ENCODE data around the gene UBE2L3. TPM values are rescaled to one million over a fixed set of nuclear protein-coding genes. Genes with fewer than 3 reads are reported as not detected.
A peak's percentile ranks its signal among the peaks of the same experiment; 100 is the strongest.
"Not testable (repeated sequence)": the region's sequence is repeated elsewhere in the genome, so short reads cannot be mapped to it uniquely, and the experiment has no call there.

Gene UBE2L3
- total RNA-seq, 1 donor from 2014 or later = 35.9 TPM

DNA sequence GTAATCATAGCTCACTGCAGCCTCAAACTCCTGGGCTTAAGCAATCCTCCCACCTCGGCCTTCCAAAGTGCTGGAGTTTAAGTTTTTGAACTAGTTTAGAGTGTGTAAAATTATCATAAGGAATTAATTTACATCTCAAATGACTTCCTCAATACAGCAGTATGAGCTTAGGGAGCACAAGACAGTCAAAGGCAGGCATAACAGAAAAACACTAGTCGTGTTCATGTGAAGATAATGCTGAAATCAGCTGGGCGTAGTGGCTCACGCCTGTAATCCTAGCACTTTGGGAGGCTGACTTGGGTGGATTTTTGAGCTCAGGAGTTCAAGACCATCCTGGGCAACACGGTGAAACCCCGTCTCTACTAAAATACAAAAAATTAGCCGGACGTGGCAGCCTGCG lies 36.5 kb downstream of the UBE2L3 start:
- no peak for ATAC-seq

DNA sequence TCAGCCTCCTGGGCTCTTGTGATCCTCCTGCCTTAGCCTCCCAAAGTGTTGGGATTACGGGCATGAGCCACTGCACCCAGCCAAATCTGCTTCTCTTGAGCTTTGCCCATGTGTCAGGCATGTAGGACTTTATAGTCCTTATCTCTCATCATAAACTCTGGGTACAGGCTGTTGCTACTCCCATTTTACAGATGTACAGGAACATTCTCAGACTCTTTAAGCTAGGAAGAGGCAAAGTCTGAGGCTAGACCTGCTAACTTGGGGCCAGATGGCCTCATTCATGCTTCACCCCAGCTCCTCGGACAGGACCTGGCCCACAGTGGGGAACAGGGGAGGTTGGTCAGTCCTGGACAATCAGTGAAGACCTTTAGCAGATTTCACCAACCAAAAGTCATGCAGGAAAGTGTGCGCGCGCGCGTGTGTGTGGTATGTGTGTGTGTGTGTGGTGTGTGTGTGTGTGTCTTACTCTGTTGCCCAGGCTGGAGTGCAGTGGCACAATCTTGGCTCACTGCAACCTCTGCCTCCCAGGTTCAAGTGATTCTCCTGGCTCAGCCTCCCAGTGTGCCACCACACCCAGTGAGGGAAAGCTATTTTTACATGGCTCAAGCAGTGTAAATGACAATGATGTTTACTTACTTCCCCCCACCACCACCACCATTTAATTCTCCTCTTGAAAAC lies 38.5 kb downstream of the UBE2L3 start:
- ATAC-seq = no peak

DNA sequence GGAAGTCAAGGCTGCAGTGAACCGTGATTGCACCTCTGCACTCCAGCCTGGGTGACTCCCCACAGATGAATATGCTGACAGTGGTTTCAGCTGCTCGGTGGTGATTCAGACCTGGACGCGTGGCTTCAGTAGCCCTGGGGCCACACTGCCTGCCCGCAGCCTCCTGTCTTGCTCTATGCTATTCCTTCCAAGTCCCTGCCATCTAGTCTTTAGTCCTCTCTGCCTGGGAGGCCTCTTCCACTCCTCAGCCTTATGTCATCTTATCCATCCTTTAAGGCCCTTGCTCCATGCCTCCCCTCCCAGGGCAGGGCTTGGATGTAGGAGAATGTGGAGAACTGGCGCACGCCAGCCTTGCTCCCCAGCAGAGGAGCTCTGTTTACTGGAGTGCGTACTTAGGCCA lies 39.3 kb downstream of the UBE2L3 start:
- peak; percentile 76 for ATAC-seq

DNA sequence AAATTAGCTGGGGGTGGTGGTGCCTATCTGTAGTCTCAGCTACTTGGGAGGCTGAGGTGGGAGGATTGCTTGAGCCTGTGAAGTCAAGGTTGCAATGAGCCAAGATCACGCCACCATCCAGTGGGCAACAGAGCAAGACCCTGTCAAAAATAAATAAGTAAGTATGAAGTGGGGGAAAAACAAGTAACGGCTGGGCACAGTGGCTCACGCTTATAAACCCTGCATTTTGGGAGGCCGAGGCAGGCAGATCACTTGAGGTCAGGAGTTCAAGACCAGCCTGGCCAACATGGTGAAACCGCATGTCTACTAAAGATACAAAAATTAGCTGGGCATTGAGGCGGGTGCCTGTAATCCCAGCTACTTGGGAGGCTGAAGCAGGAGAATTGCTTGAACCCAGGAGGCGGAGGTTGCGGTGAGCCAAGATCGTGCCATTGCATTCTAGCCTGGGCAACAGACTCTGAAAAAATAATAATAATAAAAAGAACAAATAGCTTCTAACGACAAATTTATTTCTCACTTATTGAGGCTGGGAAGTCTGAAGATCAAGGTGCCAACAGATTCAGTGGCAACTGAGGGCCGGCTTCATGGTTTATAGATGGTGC lies 42.1 kb downstream of the UBE2L3 start:
- ATAC-seq = not testable (repeated sequence)

DNA sequence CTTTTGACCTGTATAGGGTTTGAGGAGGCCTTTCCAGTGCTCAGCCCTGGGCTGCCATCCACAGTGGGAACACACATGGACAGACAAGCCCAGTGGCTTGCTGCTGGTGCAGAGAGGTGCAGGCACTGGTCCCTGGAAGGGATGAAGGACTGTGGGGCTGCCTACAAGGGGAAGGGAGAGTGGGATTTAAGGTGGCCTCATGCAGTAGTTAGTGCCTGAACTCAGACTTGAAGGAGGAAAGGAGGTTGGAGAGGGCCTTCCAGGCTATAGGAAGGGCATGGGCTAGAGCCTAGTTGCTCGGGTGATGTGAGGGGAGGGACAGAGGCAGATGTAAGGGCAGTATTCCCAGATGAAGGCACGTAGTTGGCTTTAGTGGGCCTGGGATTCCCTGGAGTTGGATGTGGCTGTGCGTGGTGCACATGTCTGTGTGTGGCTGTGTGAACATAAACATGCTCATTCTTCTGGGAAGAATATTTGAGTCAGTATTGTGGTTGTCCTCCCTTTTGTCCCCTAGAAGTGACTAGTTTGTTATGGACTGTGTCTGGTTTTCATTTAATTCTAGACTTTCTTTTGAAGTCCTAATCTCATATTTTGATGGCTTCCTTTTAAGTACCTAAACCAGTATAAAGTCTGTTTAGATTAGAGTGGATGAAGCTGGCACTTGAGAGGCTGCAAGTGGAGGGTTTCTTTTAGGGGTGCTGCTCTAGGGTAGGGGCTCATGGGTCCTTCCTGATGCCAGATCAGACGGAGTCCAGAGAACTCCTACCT lies 43.9 kb downstream of the UBE2L3 start:
- peak; percentile 3 for ATAC-seq

DNA sequence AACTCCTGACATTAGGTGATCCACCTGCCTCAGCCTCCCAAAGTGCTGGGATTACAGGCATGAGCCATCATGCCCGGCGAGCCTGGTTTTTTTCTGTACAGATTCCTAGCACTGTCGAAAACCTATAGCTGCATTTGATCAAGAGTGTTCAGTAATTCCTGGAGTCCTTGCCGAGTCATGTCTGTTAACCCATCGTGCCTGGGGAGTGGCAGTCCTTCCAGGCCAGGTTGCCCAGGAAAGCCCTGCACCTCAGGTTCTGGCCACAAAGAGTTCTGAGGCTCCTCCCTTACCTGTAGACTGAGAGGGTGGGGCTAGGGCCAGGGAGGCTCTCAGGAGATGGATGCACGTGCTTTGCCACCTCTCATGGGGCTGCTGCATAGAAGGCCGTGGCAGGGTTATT lies 45.3 kb downstream of the UBE2L3 start:
- ATAC-seq = peak; percentile 97

DNA sequence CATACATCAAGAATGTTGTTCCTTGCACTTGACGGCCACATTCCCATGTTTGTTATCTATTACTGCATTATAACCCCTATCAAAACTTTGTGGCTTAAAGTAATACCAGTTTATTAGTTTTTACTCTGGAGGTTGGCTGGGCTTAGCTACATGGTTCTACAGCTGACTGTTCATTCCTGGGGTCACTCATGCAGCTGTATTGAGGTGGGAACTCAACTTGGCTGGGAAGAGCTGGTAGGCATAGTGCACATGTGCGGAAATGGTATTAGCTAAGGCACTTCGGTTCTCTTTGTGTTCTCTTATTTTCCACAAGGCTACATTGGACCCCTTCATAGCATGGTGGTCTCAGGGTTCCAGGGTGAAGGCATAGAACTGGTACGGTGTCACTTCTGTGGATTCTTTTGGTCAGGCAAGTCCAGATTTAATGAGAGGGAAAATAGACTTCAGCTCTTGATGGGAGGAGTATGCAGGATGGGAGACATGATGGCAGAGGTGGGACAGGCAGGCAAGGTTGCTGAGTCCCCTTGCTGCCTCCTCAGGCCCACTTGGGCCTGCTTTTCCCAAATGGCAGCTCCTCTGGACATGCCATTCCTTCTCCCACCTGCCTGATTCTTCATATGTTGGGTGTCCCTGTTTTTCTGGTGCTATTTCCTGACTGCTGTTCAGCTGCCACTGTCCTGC lies 46.2 kb downstream of the UBE2L3 start:
- ATAC-seq = no peak

DNA sequence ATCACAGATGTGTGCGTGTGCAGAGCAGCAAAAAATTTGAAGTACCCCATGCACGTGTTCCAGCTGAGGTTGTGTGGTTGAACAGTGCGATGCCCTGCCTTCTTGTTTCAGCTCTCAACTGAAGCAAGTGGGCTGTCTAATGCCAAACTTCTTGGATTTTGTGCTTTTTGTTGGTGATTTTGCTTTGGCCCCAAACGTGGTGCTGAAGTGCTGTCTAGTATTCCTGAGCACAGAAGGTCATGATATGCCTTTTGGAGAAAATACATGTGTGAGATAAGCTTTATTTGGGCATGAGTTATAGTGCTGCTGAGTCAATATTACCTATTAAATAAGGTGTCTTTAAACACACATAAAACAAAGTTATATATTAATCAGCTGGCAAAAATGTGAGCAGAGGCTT lies 48.2 kb downstream of the UBE2L3 start:
- no peak for ATAC-seq

DNA sequence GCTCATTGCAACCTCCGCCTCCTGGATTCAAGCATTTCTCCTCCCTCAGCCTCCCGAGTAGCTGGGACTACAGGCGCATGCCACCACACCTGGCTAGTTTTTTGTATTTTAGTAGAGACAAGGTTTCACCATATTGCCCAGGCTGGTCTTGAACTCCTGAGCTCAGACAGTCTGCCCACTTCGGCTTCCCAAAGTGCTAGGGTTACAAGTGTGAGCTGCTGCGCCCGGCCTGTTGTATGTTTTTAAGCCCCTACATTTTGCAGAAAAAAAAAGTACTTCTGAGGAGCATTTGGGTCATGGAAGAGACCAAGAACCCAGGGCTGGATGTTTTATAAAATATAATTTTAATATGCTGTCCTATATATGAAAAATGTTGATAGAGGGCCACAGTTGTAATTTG lies 49.8 kb downstream of the UBE2L3 start:
- not testable (repeated sequence) for ATAC-seq

DNA sequence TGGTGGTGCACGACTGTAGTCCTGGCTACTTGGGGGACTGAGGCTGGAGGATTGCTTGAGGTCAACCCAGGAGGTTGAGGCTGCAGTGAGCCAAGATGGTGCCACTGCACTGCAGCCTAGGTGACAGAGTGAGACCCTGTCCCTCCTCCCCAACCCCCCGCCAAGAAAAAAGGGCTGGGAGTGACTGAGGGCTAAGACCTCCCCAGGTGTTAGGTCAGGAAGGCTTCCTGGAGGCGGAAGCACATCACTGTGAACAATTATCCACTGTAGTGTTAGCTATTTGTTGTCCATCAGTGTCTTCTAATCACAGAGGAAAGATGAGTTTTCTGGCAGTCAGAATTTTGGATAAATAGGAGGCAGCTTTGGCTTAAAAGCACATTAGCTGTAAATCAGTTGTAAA lies 53.5 kb downstream of the UBE2L3 start:
- no peak for ATAC-seq

DNA sequence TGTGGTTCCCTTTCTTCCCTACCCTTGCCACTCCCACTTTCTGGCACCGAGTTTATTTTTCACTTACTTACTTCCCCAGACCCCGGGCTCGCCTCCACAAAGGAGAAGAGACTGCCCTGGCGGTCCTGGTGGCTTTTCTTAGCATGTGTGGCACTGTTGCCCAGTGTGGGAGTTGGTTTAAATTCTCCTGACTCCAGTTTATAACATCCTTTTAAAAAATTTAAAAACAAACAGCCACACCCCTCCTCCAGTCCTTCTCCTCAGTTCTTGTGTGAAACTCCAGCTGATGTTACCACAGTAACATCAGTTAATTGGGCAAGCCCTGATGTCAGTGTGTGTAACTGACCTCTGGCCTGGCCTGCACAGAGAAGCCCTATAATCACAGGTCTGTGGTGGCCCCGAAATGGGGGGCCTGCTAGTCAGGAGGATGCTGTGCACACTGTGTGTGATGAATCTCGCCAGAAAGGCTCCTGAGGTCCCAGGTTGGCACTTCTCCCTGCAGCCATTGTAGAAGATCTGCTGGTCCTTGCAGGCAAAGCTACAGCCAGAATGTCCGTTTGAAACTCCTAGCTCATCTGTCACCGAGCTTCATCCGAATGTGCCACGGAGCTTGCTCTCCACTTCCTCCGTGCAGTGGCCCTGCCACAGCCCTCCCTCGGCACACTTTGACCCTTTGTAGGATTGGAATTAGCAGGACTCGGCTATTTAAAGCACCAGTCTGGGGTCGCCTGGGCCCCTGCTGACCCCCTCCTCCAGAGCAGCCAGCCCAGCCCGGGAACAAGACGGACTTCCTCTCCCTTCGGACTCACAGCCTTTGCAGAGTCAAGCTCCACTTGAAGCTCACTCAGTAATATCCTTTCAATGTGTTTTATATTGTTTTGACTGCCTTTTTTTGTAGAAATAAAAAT lies 54.8 kb downstream of the UBE2L3 start:
- no peak for ATAC-seq

DNA sequence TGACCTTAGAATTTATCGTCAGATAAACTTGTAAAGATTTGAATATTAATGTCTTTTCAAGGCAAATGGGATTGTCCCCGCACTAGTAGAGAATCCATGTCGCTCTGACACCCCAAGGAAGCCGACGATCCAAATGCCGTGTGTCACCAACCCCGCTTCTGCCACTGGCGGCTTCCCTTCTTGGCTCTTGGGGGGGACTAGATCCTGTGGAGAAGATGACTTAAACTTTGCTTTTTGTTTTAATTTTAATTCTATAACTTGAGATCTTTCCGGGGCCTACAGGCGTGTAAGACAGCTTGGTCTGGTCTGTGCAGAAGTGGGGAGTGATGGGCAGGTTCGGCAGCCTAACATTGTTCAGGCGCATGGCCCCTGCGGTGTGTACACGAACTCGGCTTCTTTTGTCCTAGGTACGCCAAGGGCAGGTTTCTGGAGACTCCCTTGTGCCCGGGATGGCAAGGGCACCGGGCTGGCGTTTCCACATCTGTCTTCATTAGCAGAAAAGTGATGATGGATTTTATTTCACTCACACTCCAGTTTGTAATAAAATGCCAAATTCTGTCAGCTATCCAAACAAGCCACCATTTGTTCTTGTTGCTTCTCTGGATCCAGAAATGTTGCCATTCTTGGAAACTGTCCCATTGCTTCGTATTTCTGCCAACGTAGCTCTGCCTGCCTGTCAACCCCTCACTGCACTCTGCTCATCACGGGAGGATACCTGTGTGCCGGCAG lies 55.6 kb downstream of the UBE2L3 start:
- no peak for ATAC-seq

DNA sequence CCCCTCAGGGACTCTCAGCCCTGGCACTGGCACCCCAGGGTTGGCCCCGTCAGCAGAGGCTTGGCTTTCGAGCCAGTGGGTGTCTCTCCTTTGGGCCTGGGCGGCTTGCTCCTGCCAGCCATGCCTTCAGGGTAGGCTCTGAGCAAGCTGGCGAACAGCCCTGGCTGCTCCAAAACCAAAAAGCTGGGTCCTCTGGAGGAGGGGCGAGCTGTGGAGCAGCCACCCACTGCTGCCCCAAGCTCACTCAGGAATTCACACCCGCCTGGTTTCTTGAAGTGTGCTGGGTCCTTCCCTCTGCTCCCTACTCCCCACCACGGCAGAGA lies 56.1 kb downstream of the UBE2L3 start:
- ATAC-seq = no peak

DNA sequence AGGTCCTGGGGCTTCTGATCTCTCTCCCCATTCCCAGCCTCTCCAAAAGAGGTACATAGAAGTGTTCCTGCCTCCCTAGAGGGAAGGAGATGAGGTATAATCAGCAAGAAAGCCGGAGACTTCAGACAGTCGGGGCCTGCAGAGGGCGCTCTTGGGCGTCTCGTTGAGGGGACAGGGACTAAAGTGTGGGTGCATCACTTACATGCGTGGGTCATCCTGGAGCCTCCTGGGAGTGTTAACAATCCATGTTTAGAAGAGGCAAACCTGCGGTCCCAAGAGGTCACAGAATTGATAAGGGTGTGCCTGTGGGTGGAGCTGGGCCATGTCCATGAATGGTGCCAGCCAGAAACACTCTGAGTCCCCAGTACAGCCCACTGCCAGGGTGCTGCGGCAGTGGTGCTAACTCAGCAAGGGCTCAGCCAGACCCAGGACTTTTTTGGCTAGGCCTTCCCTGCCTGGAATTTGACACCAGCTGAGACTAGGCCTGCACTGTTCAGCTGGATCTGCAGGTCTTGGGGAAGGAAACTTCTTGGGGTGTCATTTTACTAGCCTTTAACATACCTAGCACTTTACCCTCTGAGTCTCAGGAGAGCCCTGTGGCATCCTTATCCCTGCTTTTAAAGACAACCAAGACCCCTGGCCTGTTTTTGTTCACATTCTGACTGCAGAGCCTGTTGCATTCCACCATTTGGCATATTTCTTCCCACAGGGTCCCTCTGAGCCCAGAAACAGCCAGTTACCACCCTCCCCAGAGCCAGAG lies 56.8 kb downstream of the UBE2L3 start:
- ATAC-seq = no peak

DNA sequence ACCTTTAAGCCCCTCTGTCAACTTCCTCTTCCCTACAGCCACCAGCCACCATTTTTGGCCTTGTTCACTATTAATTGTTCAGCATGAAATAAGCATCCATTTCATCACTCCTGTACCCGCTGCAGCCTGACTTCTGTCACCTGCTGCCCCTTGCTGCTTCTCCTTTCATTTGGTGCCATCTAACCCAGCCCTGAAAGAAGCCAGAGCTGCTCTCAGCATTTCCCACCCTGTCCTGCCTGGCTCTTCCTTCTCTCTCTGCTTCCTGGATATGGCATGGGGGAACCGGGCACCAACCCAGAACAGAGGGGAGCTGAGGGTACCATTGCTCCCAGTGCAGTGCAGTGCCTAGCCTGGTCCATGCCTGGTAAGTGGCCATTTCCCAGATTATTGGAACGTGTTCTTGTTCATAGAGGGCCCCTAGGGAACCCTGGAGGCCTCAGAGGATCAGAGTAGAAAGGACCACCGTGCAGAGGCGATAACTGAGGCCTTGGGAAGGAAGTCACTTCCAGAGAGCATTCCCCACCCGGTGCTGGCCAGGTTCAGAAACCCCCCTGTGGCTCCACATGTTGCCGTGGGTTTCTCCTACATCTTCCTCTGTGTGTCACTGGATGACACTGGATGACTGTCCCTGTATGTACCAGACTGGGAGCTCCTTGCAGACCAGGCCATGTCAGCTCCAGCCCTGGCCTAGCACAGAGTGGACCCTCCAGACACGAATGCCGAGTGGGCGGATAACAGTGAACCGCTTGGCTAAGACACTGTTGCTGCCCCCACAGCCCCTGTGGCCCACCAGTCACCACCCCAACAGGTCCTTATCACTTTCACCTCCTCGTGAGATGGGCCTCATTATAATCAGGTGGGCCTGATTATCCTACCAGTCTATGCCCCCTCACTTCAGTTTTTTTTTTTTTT lies 57.6 kb downstream of the UBE2L3 start:
- ATAC-seq = no peak

DNA sequence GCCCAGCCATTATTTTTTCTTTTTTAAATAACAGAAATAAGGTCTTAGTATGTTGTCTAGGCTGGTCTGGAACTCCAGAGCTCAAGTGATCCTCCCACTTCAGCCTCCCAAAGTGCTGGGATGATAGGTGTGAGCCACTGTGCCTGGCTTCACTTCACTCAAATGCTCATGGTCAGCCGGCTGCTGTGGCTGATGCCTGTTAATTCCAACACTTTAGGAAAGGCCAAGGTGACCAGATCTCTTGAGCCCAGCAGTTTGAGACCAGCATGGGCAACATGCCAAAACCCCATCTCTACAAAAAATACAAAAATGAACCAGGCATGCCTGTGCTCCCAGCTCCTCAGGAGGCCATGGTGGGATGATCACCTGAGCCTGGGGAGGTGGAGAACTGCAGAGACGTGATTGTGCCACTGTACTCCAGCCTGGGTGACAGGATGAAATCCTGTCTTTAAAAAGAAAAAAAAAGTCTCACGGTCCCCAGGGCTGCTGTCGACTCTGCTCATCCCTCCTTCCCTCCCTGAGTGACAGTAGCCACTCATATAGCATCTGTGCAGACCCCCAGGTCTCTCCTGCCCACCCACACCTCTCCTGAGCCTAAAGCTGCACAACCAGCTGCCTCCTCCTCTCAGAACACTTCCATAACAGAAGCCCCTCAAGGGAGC lies 58.7 kb downstream of the UBE2L3 start:
- no peak for ATAC-seq

DNA sequence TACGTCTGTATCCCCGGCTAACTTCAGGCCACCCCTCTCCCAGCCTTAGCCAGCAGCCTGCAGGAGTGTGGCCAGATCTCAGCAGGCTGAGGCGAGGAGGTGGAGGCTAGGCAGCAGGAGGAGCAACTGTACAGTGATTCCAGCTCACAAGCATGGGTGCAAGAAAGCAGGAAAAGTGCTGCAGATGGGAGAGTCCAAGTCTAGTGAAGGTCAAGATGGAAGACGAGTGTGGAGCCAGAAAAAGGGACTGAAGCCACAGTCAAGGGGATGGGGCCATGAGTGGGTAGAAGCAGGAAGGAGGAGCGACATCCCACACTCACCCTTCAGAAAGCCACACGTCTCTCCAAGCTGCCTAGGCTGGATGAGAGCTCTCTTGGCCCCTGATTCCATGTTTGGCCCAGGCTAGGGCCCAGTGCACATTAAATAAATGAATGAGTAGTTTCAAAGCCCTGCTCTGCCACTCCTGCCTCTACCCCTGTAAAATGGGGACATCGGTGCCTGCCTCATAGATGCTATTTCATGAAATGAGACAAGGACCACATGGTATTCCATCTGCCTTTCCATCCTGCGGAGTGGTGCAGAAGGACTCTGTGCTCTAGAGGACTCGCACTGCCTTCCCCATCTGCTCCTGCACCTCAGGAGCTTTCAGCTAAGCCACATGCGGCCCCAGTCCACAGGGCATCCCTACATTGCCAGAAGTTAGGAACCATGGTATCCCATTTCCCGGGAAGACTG lies 59.4 kb downstream of the UBE2L3 start:
- no peak for ATAC-seq
